B cell (primary cell): ENCODE data around the gene SMOC1. TPM values are rescaled to one million over a fixed set of nuclear protein-coding genes. Genes with fewer than 3 reads are reported as not detected.

ENCODE experiments used
- ATAC-seq: fragments of 200-7000 bp; cut with Tn5 transposase; one replicate; pipeline ENCODE4 v1.10.0; 2021; ENCODE audit warnings: low read depth, mild to moderate bottlenecking, moderate number of reproducible peaks, moderate library complexity
- CTCF ChIA-PET: fragments of 350-600 bp; sonication (Branson Sonifier 250); formaldehyde crosslinking; loops from one replicate; lab custom pipeline; 2021; ENCODE audit warnings: antibody characterized with exemption, inconsistent platforms; lab: Charles Lee
- POLR2A ChIA-PET: fragments of 350-600 bp; sonication (Branson Sonifier 250); formaldehyde crosslinking; loops from one replicate; lab custom pipeline; 2021; ENCODE audit warnings: antibody characterized with exemption; lab: Charles Lee
- DNase-seq: peaks from one replicate; pipeline ENCODE4 v3.0.0; 2013
- H2AFZ ChIP-seq: 2 replicates; pipeline ENCODE4 v1.6.1; 2012; ENCODE audit warnings: mild to moderate bottlenecking, low read depth, low read length; ENCODE audit not compliant: insufficient read depth, poor library complexity, severe bottlenecking
- H3K27ac ChIP-seq, 2 donors: 1 replicate in 1 of 2; 2 replicates in 1 of 2; pipeline ENCODE4 v1.5.1; 2012 to 2013; ENCODE audit warnings: low read length in 2 of 2, mild to moderate bottlenecking in 2 of 2, moderate library complexity in 1 of 2
- H3K27me3 ChIP-seq, 4 experiments: fragments of 200-600 bp in 1 of 4; sonication (generic) in 1 of 4; replicated peaks in 1 of 4; 1 replicate in 2 of 4; 2 replicates in 2 of 4; pipeline versions ENCODE4 v1.6.1 to v1.7.0; 2013 to 2016; ENCODE audit warnings: low read length in 3 of 4, mild to moderate bottlenecking in 2 of 4, mixed read lengths in 1 of 4, moderate library complexity in 1 of 4; ENCODE audit not compliant: insufficient read depth in 4 of 4, control insufficient read depth in 3 of 4; ENCODE audit errors: control extremely low read depth in 1 of 4
- H3K36me3 ChIP-seq, 2 experiments: replicated peaks in 1 of 2; 1 replicate in 1 of 2; 2 replicates in 1 of 2; pipeline versions ENCODE4 v1.6.1 to v1.7.1; 2013; ENCODE audit warnings: low read length in 1 of 2; ENCODE audit not compliant: insufficient read depth in 2 of 2, control insufficient read depth in 1 of 2; ENCODE audit errors: control extremely low read depth in 1 of 2, extremely low read depth in 1 of 2
- H3K4me1 ChIP-seq, 2 donors: fragments of 200-600 bp in 1 of 2; sonication (generic) in 1 of 2; 1 replicate in 1 of 2; 2 replicates in 1 of 2; pipeline versions ENCODE4 v1.5.1 to v1.6.1; 2013 to 2017; ENCODE audit warnings: low read length in 2 of 2; ENCODE audit not compliant: control insufficient read depth in 2 of 2, insufficient read depth in 2 of 2
- H3K4me2 ChIP-seq: replicated peaks from 2 replicates; pipeline ENCODE3; 2012; ENCODE audit warnings: mild to moderate bottlenecking, low read depth, low read length; ENCODE audit not compliant: poor library complexity, severe bottlenecking
- H3K4me3 ChIP-seq, 5 experiments: fragments of 200-600 bp in 1 of 5; sonication (generic) in 1 of 5; 1 replicate in 3 of 5; 2 replicates in 2 of 5; pipeline versions ENCODE4 v1.5.1 to v1.7.0; 2011 to 2016; ENCODE audit warnings: low read length in 4 of 5, mild to moderate bottlenecking in 4 of 5, low read depth in 2 of 5, control low read depth in 1 of 5, moderate library complexity in 1 of 5; ENCODE audit not compliant: insufficient read depth in 1 of 5; ENCODE audit errors: control extremely low read depth in 1 of 5, extremely low read depth in 1 of 5
- H3K79me2 ChIP-seq: fragments of 200-600 bp; sonication (generic); one replicate; pipeline ENCODE4 v1.6.0; 2016; ENCODE audit warnings: low read length; ENCODE audit not compliant: control insufficient read depth, insufficient read depth
- H3K9ac ChIP-seq: fragments of 200-600 bp; sonication (generic); 2 replicates; pipeline ENCODE4 v1.6.1; 2017; ENCODE audit warnings: mild to moderate bottlenecking, low read length, moderate library complexity
- H3K9me3 ChIP-seq, 3 donors: one replicate each; pipeline versions ENCODE4 v1.6.1 to v1.7.1; 2013; ENCODE audit warnings: low read length in 2 of 3; ENCODE audit not compliant: control insufficient read depth in 2 of 3, insufficient read depth in 1 of 3; ENCODE audit errors: control extremely low read depth in 1 of 3
- H4K20me1 ChIP-seq: 2 replicates; pipeline ENCODE4 v1.6.0; 2012; ENCODE audit warnings: mild to moderate bottlenecking, low read length; ENCODE audit not compliant: insufficient read depth, control insufficient read depth, poor library complexity, severe bottlenecking
- H3K27ac Mint-ChIP-seq: one replicate; pipeline ENCODE4 v1.8.0; 2021; ENCODE audit warnings: mixed read lengths
- H3K27me3 Mint-ChIP-seq: one replicate; pipeline ENCODE4 v1.8.0; 2021; ENCODE audit warnings: mixed read lengths
- H3K4me1 Mint-ChIP-seq: one replicate; pipeline ENCODE4 v1.8.0; 2021; ENCODE audit warnings: mixed read lengths
- H3K4me3 Mint-ChIP-seq: one replicate; pipeline ENCODE4 v1.8.0; 2021; ENCODE audit warnings: mixed read lengths
- H3K9me3 Mint-ChIP-seq: one replicate; pipeline ENCODE4 v1.8.0; 2022; ENCODE audit warnings: mixed read lengths; ENCODE audit not compliant: insufficient read depth
- EZH2 ChIP-seq: IDR thresholded peaks from 2 replicates; pipeline ENCODE4 v1.6.1; 2012; ENCODE audit warnings: borderline replicate concordance, low read depth, mild to moderate bottlenecking, moderate library complexity, low read length; ENCODE audit not compliant: insufficient read depth, poor library complexity, severe bottlenecking
- WGBS: methylation state at CpG from one replicate; pipeline ENCODE4 v1.1.5; 2013; ENCODE audit warnings: missing lambda C conversion rate; ENCODE audit not compliant: insufficient coverage; 5-methylcytosine and 5-hydroxymethylcytosine counted together
- intact Hi-C: fragments of 100-400 bp; cut with micrococcal nuclease; formaldehyde crosslinking; loops from one replicate; pipeline ENCODE4 v1.10.0; 2022
- polyA plus RNA-seq: library from polyadenylated mRNA; depleted of rRNA; stranded (reverse); fragments of >200 nt; gene quantifications from 2 replicates; pipeline ENCODE4 v1.2.3, GENCODE V29; 2012
- total RNA-seq, 2 donors: library from RNA; stranded (reverse); fragments of 120-200 nt in 1 of 2; gene quantifications; 1 replicate in 1 of 2; 2 replicates in 1 of 2; pipeline versions ENCODE4 v1.2.3 to v1.2.4, GENCODE V29; 2013 to 2022
- TF ChIP-seq, protein P1 (sequence below): fragments of 200-600 bp; IDR thresholded peaks from one replicate; pipeline ENCODE4 v1.8.0; 2022; ENCODE audit warnings: antibody characterized with exemption, mild to moderate bottlenecking

SMOC1 gene
- total and polyA plus RNA-seq, 2 donors (not counting 1 experiment from before 2014, with no cell fraction given) = 0.04 to 0.84 TPM

DNA sequence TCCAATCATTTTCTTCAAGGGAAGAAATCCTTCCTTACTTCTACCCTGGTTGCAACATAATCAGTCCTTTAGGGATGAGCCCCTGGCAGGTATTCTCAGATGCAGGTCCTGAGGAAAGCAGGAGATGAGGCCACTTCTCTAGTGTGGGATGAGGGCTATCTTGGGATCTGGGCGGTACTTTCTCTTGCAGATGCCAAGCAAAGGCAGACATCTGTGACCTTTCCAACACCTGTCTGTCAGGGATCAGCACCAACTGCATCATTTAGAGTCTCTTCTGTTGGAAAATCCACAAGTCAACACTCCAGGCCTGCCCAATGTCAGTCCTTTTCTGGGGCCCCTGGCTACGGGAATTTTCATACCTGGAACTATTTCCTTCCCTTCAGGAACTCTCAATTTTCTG is 180.3 kb downstream of the SMOC1 start:
- Mint-ChIP-seq H3K27me3 (peaks cover 34% of the 10 kb centered on the region), H3K9me3 (no peaks in the 10 kb centered on the region)

GRCh38 chr14:70061108-70061507 is 181.9 kb downstream of the SMOC1 start:
- no peak for TF ChIP-seq EZH2
- TF ChIP-seq, protein P1, sequence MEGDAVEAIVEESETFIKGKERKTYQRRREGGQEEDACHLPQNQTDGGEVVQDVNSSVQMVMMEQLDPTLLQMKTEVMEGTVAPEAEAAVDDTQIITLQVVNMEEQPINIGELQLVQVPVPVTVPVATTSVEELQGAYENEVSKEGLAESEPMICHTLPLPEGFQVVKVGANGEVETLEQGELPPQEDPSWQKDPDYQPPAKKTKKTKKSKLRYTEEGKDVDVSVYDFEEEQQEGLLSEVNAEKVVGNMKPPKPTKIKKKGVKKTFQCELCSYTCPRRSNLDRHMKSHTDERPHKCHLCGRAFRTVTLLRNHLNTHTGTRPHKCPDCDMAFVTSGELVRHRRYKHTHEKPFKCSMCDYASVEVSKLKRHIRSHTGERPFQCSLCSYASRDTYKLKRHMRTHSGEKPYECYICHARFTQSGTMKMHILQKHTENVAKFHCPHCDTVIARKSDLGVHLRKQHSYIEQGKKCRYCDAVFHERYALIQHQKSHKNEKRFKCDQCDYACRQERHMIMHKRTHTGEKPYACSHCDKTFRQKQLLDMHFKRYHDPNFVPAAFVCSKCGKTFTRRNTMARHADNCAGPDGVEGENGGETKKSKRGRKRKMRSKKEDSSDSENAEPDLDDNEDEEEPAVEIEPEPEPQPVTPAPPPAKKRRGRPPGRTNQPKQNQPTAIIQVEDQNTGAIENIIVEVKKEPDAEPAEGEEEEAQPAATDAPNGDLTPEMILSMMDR = no peak
- DNase-seq (no peak), ATAC-seq (no peak)
- H3K4me2 ChIP-seq = no peak overlapping the region
- Mint-ChIP-seq H3K27me3 (peaks cover 34% of the 10 kb centered on the region), H3K4me1 (no peaks in the 10 kb centered on the region), H3K4me3 (no peak overlapping the region), H3K27ac (no peak overlapping the region), H3K9me3 (no peaks in the 10 kb centered on the region)
- no peaks in the 10 kb centered on the region for H3K4me1 ChIP-seq
- H3K4me3 ChIP-seq = no peak overlapping the region
- no peak overlapping the region for H2AFZ ChIP-seq
- H4K20me1 ChIP-seq = no peaks in the 10 kb centered on the region
- no peaks in the 10 kb centered on the region for H3K79me2 ChIP-seq
- POLR2A ChIA-PET = no interaction called here
- no peak overlapping the region for H3K9ac ChIP-seq
- no peak overlapping the region for H3K27ac ChIP-seq
- CTCF ChIA-PET = no interaction called here
- H3K27me3 ChIP-seq = peaks cover 0 to 2% (median 0%) of the 10 kb centered on the region in 4 experiments
- intact Hi-C loops = no loop called here
- 90% methylated on average over 2 of the region's 2 CpGs for WGBS
- H3K36me3 ChIP-seq = no peaks in the 10 kb centered on the region
- H3K9me3 ChIP-seq = no peaks in the 10 kb centered on the region

More for the DNA sequence above, 180.3 kb downstream of the SMOC1 start:
- H3K36me3 ChIP-seq = no peaks in the 10 kb centered on the region
- ChIA-PET POLR2A (no interaction called here), CTCF (no interaction called here)
- no peaks in the 10 kb centered on the region for H3K79me2 ChIP-seq
- H2AFZ ChIP-seq = no peak overlapping the region
- Mint-ChIP-seq H3K4me3 (no peak overlapping the region), H3K27ac (no peak overlapping the region), H3K4me1 (no peaks in the 10 kb centered on the region)
- ATAC-seq (no peak), DNase-seq (no peak)
- no peak overlapping the region for H3K9ac ChIP-seq
- intact Hi-C loops = no loop called here
- H3K27ac ChIP-seq = no peak overlapping the region
- no peaks in the 10 kb centered on the region for H4K20me1 ChIP-seq
- 83% methylated on average over 1 of the region's 2 CpGs for WGBS
- no peak overlapping the region for H3K4me2 ChIP-seq
- H3K9me3 ChIP-seq = no peaks in the 10 kb centered on the region
- TF ChIP-seq EZH2 = no peak
- TF ChIP-seq, protein P1 = no peak
- peaks cover 0 to 2% (median 0%) of the 10 kb centered on the region in 4 experiments for H3K27me3 ChIP-seq
- no peak overlapping the region for H3K4me3 ChIP-seq
- H3K4me1 ChIP-seq = no peaks in the 10 kb centered on the region
